ENCODE measurements around the gene SUN3.

The SUN3 gene

DNA sequence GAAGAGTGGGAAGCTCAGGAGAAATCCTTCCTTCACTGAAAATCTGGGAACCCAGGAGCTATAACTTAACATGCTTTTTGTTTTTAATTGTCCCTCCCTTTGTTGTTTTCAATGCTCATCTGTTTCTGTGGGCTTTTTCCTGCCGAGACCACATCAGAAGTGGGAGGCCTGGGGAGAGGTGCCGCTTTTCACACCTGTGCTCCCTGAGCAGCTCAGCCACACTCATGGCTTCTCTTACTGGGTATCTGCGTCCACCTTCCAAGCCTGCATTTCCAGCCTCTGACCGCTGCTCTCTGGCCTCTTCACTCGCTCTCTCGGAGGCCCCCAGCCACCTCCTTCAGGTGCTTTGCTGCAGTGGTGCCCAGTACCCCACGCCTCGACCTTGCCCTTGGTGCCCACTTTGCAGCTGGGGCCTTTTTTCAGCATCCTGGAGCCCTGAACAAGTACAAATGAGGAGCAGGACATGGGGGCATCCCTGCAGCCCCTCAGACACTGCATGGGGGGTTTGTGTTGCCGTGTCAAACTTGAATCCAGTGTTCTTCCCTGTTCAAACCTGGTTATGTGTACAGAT, 16.4 kb upstream of the SUN3 start:
- Histone ChIP-seq H3K9ac (ENCODE audit: low read length) (no peak overlapping the region), H3K9me3 (ENCODE audit: control insufficient read depth, low read length) (no peaks in the 10 kb centered on the region), H3K27me3 (ENCODE audit: control insufficient read depth, insufficient read depth, low read length) (peaks cover 8% of the 10 kb centered on the region), H3K4me3 (ENCODE audit: low read length) (no peak overlapping the region), H3K4me1 (ENCODE audit: control insufficient read depth, insufficient read depth, low read length) (no peaks in the 10 kb centered on the region), H3K36me3 (ENCODE audit: control insufficient read depth, insufficient read depth, low read length) (no peaks in the 10 kb centered on the region)

- H3K4me3 ChIP-seq (ENCODE audit: low read length), result no peak overlapping the region
- no peaks in the 10 kb centered on the region for H3K9me3 ChIP-seq (ENCODE audit: control insufficient read depth, low read length)
- no peaks in the 10 kb centered on the region for H3K4me1 ChIP-seq (ENCODE audit: control insufficient read depth, insufficient read depth, low read length)
- H3K9ac ChIP-seq (ENCODE audit: low read length), result no peak overlapping the region
- H3K36me3 ChIP-seq (ENCODE audit: control insufficient read depth, insufficient read depth, low read length), result no peaks in the 10 kb centered on the region
- H3K27me3 ChIP-seq (ENCODE audit: control insufficient read depth, insufficient read depth, low read length), result peaks cover 9% of the 10 kb centered on the region
These were observed 13.7 kb upstream of the SUN3 start for GRCh38 chr7:48042636-48043035.

DNA sequence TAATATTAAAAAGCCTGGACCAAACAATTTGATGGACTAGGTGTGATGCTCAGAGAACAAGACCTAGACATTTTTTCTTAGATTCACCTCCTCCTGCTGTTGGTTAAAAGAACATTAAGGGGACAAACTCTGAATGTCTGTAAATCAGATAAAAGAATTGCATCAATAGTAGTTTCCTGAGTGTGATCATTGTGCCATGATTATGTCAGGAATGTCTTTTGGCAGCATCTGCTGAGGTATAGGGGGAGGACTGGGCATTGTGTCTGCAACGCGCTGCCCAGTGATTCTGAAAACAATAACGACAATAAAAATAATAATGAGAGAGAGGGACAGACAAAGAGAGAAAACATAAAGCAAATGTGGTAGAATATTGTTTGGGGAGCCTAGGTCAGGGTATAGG, 13.3 kb upstream of the SUN3 start:
- Histone ChIP-seq H3K9me3 (ENCODE audit: control insufficient read depth, low read length) (no peaks in the 10 kb centered on the region), H3K4me1 (ENCODE audit: control insufficient read depth, insufficient read depth, low read length) (no peaks in the 10 kb centered on the region), H3K9ac (ENCODE audit: low read length) (no peak overlapping the region), H3K4me3 (ENCODE audit: low read length) (no peak overlapping the region), H3K27me3 (ENCODE audit: control insufficient read depth, insufficient read depth, low read length) (peaks cover 10% of the 10 kb centered on the region), H3K36me3 (ENCODE audit: control insufficient read depth, insufficient read depth, low read length) (no peaks in the 10 kb centered on the region)

DNA sequence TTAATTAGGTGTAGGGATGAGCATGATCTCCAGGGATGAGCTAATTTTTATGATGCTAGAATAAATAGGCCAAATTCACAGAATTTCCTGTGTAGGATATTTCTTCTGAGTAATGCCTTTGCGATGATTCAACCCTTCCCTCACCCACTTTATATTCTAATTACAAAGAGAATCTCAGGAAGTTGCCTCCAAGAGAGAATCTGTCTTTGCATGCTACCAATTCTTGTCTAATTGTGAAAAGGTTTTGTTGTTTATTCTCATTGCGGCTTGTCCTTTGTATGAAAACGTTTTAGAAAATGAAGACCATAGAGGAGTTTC, 12.7 kb upstream of the SUN3 start:
- Histone ChIP-seq H3K9me3 (ENCODE audit: control insufficient read depth, low read length) (no peaks in the 10 kb centered on the region), H3K36me3 (ENCODE audit: control insufficient read depth, insufficient read depth, low read length) (no peaks in the 10 kb centered on the region), H3K4me1 (ENCODE audit: control insufficient read depth, insufficient read depth, low read length) (no peaks in the 10 kb centered on the region)

DNA sequence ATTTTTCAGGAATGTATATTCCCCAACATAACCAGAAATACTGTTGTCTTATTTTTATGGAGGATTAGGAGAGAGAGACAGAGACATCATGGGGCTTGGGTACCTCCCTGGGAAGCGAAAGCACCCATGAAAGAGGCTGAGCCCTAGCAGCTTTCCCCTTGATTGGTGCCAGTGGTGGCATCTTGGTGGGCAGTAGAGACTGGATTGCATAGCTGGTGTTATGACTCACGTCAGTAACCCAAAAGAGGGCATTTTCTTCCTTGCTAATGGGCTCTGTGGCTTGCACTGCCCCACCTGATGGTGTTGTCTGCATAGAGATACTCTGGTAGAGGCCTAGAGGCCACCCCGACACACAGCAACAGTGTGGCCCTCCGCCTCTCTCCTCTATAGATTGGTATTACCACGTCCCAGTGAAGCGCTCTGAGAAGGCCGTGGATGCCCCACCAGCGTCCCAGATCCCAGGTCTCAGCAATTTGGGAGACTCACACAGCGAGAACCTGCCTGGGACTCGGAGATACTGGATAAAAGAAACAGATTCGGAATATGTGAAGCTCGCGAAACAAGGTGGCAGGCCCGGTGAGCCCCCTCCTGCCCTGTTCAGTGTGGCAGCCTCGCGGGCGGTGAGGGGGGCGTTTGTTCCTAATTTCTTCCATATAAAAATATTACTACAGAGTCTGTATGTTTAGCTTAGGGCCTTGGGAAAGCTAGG, 12.2 kb upstream of the SUN3 start:
- Histone ChIP-seq H3K36me3 (ENCODE audit: control insufficient read depth, insufficient read depth, low read length) (no peaks in the 10 kb centered on the region), H3K4me3 (ENCODE audit: low read length) (no peak overlapping the region), H3K4me1 (ENCODE audit: control insufficient read depth, insufficient read depth, low read length) (peaks cover 2% of the 10 kb centered on the region), H3K27me3 (ENCODE audit: control insufficient read depth, insufficient read depth, low read length) (peaks cover 18% of the 10 kb centered on the region), H3K9me3 (ENCODE audit: control insufficient read depth, low read length) (no peaks in the 10 kb centered on the region), H3K9ac (ENCODE audit: low read length) (no peak overlapping the region)

More for the DNA sequence above, 12.7 kb upstream of the SUN3 start:
- Histone ChIP-seq H3K27me3 (ENCODE audit: control insufficient read depth, insufficient read depth, low read length) (peaks cover 16% of the 10 kb centered on the region), H3K9ac (ENCODE audit: low read length) (no peak overlapping the region), H3K4me3 (ENCODE audit: low read length) (no peak overlapping the region)

DNA sequence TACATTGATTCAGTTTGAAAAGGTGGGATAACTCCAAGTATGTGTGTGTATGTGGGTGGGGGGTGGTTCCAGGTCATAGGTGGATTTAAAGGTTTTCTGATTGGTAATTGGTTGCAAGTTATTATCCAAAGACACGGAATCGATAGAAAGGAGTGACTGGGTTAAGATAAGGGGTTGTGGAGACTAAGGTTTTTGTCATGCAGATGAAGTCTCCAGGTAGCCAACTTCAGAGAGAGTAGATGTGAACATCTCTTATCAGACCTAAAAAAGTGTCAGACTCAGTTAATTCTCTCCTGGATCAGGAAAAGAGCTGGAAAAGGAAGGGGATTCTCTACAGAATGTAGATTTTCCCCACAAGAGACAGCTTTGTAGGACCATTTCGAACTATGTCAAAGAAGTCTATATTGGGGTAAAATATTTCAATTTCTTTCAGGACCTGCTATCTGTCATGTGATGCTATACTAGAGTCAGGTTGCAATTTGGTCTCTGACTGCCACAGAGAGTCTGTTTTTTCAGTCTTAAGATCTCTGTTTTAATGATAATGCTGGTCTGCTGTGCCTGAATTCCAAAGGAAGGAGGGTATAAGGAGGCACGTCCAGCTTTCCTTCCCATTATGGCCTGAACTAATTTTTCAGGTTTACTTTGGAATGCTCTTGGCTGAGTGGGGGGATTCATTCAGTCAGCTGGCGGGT, 10.1 kb upstream of the SUN3 start:
- no peaks in the 10 kb centered on the region for H3K9me3 ChIP-seq (ENCODE audit: control insufficient read depth, low read length)
- H3K27me3 ChIP-seq (ENCODE audit: control insufficient read depth, insufficient read depth, low read length), result peaks cover 26% of the 10 kb centered on the region

GRCh38 chr7:48035967-48036478, 7.1 kb upstream of the SUN3 start:
- Histone ChIP-seq H3K36me3 (ENCODE audit: control insufficient read depth, insufficient read depth, low read length) (no peaks in the 10 kb centered on the region), H3K4me1 (ENCODE audit: control insufficient read depth, insufficient read depth, low read length) (peaks cover 9% of the 10 kb centered on the region), H3K9me3 (ENCODE audit: control insufficient read depth, low read length) (no peaks in the 10 kb centered on the region), H3K27me3 (ENCODE audit: control insufficient read depth, insufficient read depth, low read length) (peaks cover 26% of the 10 kb centered on the region), H3K4me3 (ENCODE audit: low read length) (peak overlapping the region; percentile 56), H3K9ac (ENCODE audit: low read length) (no peak overlapping the region)

More for the DNA sequence above, 10.1 kb upstream of the SUN3 start:
- H3K4me1 ChIP-seq (ENCODE audit: control insufficient read depth, insufficient read depth, low read length), result peaks cover 9% of the 10 kb centered on the region
- H3K36me3 ChIP-seq (ENCODE audit: control insufficient read depth, insufficient read depth, low read length), result no peaks in the 10 kb centered on the region
- H3K4me3 ChIP-seq (ENCODE audit: low read length), result no peak overlapping the region
- no peak overlapping the region for H3K9ac ChIP-seq (ENCODE audit: low read length)

DNA sequence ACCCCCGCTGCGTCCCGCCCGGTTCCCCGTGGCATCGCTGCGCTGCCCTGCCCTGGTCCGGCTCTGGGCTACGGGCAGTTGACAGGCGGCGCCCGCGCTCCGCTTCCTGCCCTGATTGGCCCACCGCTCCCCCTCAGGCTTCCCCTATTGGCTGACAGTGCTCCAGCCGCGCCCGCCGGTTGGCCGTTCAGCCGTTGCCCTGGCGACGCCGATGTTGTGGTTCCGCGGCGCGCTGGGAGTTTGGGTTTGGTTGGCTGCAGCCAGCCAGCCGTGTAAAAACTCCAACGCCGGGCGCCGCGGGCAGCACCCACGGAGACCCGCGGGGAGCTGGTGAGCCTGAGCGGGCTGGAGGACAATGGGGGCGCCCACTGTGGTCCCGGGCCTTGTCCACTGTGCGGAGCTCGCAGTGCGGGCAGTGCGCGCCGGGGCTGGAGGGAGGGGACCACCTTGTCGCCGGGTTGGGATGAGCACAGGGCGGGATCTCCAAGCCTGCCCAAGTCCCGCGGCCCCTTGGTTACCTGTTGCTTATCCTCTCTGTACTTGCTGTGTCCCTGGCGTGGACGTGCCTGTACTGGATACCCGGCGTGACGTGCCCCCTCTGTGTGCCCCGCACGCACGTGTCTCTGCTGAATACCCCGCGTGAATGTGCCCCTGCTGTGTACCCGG, 6.5 kb upstream of the SUN3 start, which contains the start of gene C7orf57:
Gene C7orf57 (plus strand): TSS at position 243 of the 666 bp plus-strand sequence. CDS start 766 bp downstream, outside the sequence.
- Histone ChIP-seq H3K9ac (ENCODE audit: low read length) (no peak within 1 kb of the TSS), H3K27me3 (ENCODE audit: control insufficient read depth, insufficient read depth, low read length) (peaks cover 26% of the 10 kb centered on the region), H3K9me3 (ENCODE audit: control insufficient read depth, low read length) (no peaks in the 10 kb centered on the region), H3K4me3 (ENCODE audit: low read length) (peak within 1 kb of the TSS; percentile 56), H3K4me1 (ENCODE audit: control insufficient read depth, insufficient read depth, low read length) (peaks cover 9% of the 10 kb centered on the region), H3K36me3 (ENCODE audit: control insufficient read depth, insufficient read depth, low read length) (no peaks in the 10 kb centered on the region)

DNA sequence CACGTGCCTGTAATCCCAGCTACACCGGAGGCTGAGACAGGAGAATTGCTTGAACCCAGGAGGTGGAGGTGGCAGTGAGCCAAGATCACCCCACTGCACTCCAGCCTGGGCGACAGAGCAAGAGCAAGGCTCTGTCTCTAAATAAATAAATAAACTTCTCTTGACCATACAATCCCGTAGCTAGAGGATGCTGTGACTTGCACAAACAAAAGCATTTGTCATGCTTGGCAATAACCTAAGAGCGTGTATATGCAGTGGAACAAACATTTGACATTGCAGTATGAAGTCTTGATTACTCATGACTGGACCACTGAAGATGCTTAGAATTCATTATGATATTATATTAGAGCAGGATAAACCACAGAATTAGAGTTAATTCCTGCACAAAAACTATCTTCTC, 5.0 kb upstream of the SUN3 start:
- Histone ChIP-seq H3K36me3 (ENCODE audit: control insufficient read depth, insufficient read depth, low read length) (no peaks in the 10 kb centered on the region), H3K9me3 (ENCODE audit: control insufficient read depth, low read length) (no peaks in the 10 kb centered on the region), H3K4me3 (ENCODE audit: low read length) (no peak overlapping the region), H3K27me3 (ENCODE audit: control insufficient read depth, insufficient read depth, low read length) (peaks cover 24% of the 10 kb centered on the region), H3K4me1 (ENCODE audit: control insufficient read depth, insufficient read depth, low read length) (peaks cover 9% of the 10 kb centered on the region), H3K9ac (ENCODE audit: low read length) (no peak overlapping the region)

DNA sequence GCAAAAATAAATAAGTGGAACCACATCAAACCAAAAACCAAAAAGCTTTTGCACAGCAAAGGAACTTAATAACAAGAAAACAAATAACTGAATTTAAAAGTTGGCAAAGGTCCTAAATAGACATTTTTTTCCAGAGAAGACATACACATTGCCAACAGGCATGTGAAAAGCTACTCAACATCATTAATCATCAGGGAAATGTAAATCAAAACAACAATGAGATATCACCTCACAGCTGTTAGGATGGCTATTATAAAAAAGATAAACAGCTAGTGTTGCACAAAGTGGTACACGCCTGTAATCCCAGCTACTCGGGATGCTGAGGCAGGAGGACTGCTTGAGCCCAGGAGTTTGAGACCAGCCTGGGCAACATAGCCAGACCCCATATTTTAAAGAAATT, 2.2 kb upstream of the SUN3 start:
- peaks cover 8% of the 10 kb centered on the region for H3K27me3 ChIP-seq (ENCODE audit: control insufficient read depth, insufficient read depth, low read length)

DNA sequence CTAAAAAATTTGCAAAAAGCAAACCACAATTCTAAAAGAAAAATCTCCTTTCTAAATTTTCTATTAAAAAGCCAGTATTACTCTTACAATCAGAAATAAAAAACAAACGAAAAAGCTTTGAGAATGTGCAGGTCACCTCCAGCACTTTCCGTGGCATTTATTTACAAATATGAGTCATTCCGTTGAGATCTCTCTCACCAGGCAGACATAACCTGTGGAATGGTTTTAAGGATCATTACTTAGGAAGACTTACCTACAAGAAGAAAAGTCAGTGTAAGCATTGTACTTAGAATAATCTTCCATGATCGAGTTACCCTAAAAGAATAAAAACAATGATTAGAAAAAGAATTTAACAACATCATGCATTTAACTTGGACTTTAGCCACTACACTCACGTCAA, 3.3 kb downstream of the SUN3 start:
- H3K4me1 ChIP-seq (ENCODE audit: control insufficient read depth, insufficient read depth, low read length), result no peaks in the 10 kb centered on the region
- H3K9me3 ChIP-seq (ENCODE audit: control insufficient read depth, low read length), result no peaks in the 10 kb centered on the region
- no peaks in the 10 kb centered on the region for H3K27me3 ChIP-seq (ENCODE audit: control insufficient read depth, insufficient read depth, low read length)
- no peaks in the 10 kb centered on the region for H3K36me3 ChIP-seq (ENCODE audit: control insufficient read depth, insufficient read depth, low read length)
- no peak overlapping the region for H3K4me3 ChIP-seq (ENCODE audit: low read length)
- no peak overlapping the region for H3K9ac ChIP-seq (ENCODE audit: low read length)

More for the DNA sequence above, 2.2 kb upstream of the SUN3 start:
- H3K36me3 ChIP-seq (ENCODE audit: control insufficient read depth, insufficient read depth, low read length), result no peaks in the 10 kb centered on the region
- peaks cover 7% of the 10 kb centered on the region for H3K4me1 ChIP-seq (ENCODE audit: control insufficient read depth, insufficient read depth, low read length)
- H3K4me3 ChIP-seq (ENCODE audit: low read length), result no peak overlapping the region
- H3K9me3 ChIP-seq (ENCODE audit: control insufficient read depth, low read length), result no peaks in the 10 kb centered on the region
- H3K9ac ChIP-seq (ENCODE audit: low read length), result no peak overlapping the region

- H3K4me1 ChIP-seq (ENCODE audit: control insufficient read depth, insufficient read depth, low read length), result no peaks in the 10 kb centered on the region
- no peak overlapping the region for H3K9ac ChIP-seq (ENCODE audit: low read length)
- H3K9me3 ChIP-seq (ENCODE audit: control insufficient read depth, low read length), result no peaks in the 10 kb centered on the region
These were observed 11.2 kb downstream of the SUN3 start for GRCh38 chr7:48017674-48018073.

More at GRCh38 chr7:48017674-48018073, 11.2 kb downstream of the SUN3 start:
- peaks cover 28% of the 10 kb centered on the region for H3K27me3 ChIP-seq (ENCODE audit: control insufficient read depth, insufficient read depth, low read length)
- no peak overlapping the region for H3K4me3 ChIP-seq (ENCODE audit: low read length)
- H3K36me3 ChIP-seq (ENCODE audit: control insufficient read depth, insufficient read depth, low read length), result no peaks in the 10 kb centered on the region
